H1 (cell line): ENCODE measurements around the gene GRIK2.

Experiments used
- CEBPB ChIP-seq: IDR thresholded peaks from 2 replicates; pipeline ENCODE4 v1.6.1; 2012; ENCODE audit warnings: low read depth, low read length
- CTCF ChIP-seq, 3 experiments: IDR thresholded peaks; 1 replicate in 2 of 3; 2 replicates in 1 of 3; pipeline versions ENCODE4 v1.5.1 to v1.6.1; 2011; ENCODE audit warnings: low read length in 3 of 3, mild to moderate bottlenecking in 3 of 3, inconsistent platforms in 2 of 3, low read depth in 1 of 3, moderate library complexity in 1 of 3; ENCODE audit not compliant: insufficient read depth in 1 of 3; ENCODE audit errors: control extremely low read depth in 1 of 3
- EP300 ChIP-seq, 2 experiments: IDR thresholded peaks; 1 replicate in 1 of 2; 2 replicates in 1 of 2; pipeline ENCODE4 v1.6.1; 2011 to 2012; ENCODE audit warnings: low read depth in 2 of 2, low read length in 2 of 2, mild to moderate bottlenecking in 2 of 2, borderline replicate concordance in 1 of 2, inconsistent platforms in 1 of 2, moderate library complexity in 1 of 2
- GTF2F1 ChIP-seq: IDR thresholded peaks from 2 replicates; pipeline ENCODE4 v1.6.1; 2012; ENCODE audit warnings: low read depth, low read length, improper control_type of control experiment, borderline replicate concordance
- KDM4A ChIP-seq: IDR thresholded peaks from one replicate; pipeline ENCODE4 v1.7.1; 2012; ENCODE audit warnings: low read depth, mild to moderate bottlenecking, moderate library complexity, low read length, inconsistent platforms; ENCODE audit not compliant: severe bottlenecking
- POLR2A ChIP-seq, 2 experiments: IDR thresholded peaks; 1 replicate in 1 of 2; 2 replicates in 1 of 2; pipeline ENCODE4 v1.6.1; 2011; ENCODE audit warnings: low read depth in 2 of 2, low read length in 2 of 2, mild to moderate bottlenecking in 2 of 2; ENCODE audit errors: control extremely low read depth in 1 of 2
- RBBP5 ChIP-seq: IDR thresholded peaks from 2 replicates; pipeline ENCODE4 v1.7.1; 2012; ENCODE audit warnings: low read depth, mild to moderate bottlenecking, inconsistent platforms, low read length, moderate library complexity, borderline replicate concordance

GRCh38 chr6:101716387-101716786, 322.9 kb downstream of the GRIK2 start:
- TF ChIP-seq CTCF (IDR thresholded peaks at IDR 0.05; ENCODE audit: control extremely low read depth in 1 of 3, insufficient read depth in 1 of 3, low read depth in 1 of 3, low read length in 3 of 3), result no peak
- TF ChIP-seq RBBP5, result no peak
- TF ChIP-seq EP300 (IDR thresholded peaks at IDR 0.05; ENCODE audit: borderline replicate concordance in 1 of 2, low read depth in 2 of 2, low read length in 2 of 2), result no peak
- TF ChIP-seq GTF2F1, result no peak
- no peak for TF ChIP-seq POLR2A (IDR thresholded peaks at IDR 0.05; ENCODE audit: control extremely low read depth in 1 of 2, low read depth in 2 of 2, low read length in 2 of 2)
- TF ChIP-seq CEBPB, result no peak
- no peak for TF ChIP-seq KDM4A
